Psoas muscle (tissue), 8 donors: Measurements from ENCODE around the gene RHOBTB3. TPM values are rescaled to one million over a fixed set of nuclear protein-coding genes. Genes with fewer than 3 reads are reported as not detected.

Source experiments
- ATAC-seq, 4 donors: fragments of 200-7000 bp; cut with Tn5 transposase; one replicate each; pipeline ENCODE4 v1.9.1; 2020; ENCODE audit warnings: moderate library complexity in 3 of 4, mild to moderate bottlenecking in 2 of 4
- DNase-seq, 2 donors: peaks; one replicate each; pipeline ENCODE4 v3.0.0-alpha.2; 2020
- H3K27ac ChIP-seq: fragments of 200-600 bp; one replicate; pipeline ENCODE4 v1.8.0; 2022
- H3K27me3 ChIP-seq, 3 donors: fragments of 200-600 bp in 1 of 3; one replicate each; pipeline versions ENCODE4 v1.6.1 to v1.8.0; 2013 to 2022; ENCODE audit warnings: low read length in 2 of 3, mild to moderate bottlenecking in 2 of 3, moderate library complexity in 1 of 3; ENCODE audit not compliant: insufficient read depth in 3 of 3
- H3K36me3 ChIP-seq, 2 donors: fragments of 200-600 bp in 1 of 2; one replicate each; pipeline versions ENCODE4 v1.6.1 to v1.8.0; 2013 to 2022; ENCODE audit warnings: low read depth in 1 of 2, mild to moderate bottlenecking in 1 of 2, moderate library complexity in 1 of 2; ENCODE audit not compliant: insufficient read depth in 1 of 2
- H3K4me1 ChIP-seq: fragments of 200-600 bp; one replicate; pipeline ENCODE4 v1.8.0; 2022
- H3K4me3 ChIP-seq: fragments of 200-600 bp; one replicate; pipeline ENCODE4 v1.8.0; 2022; ENCODE audit warnings: mild to moderate bottlenecking
- H3K9me3 ChIP-seq: fragments of 200-600 bp; one replicate; pipeline ENCODE4 v1.8.0; 2022
- WGBS, 3 donors: extraction: QIAGEN DNeasy Blood & Tissue Kit; methylation state at CpG; one replicate each; pipeline versions ENCODE4 v1.1.6 to v1.1.7; 2013; 5-methylcytosine and 5-hydroxymethylcytosine counted together
- intact Hi-C, 2 donors: fragments of 100-400 bp; cut with DNase I; formaldehyde crosslinking; loops; one replicate each; pipeline versions ENCODE4 v1.11.0 to v1.14.2; 2022
- polyA plus RNA-seq, 3 donors: library from polyadenylated mRNA; stranded (reverse); fragments of 200-250 nt; gene quantifications; one replicate each; pipeline ENCODE4 v1.2.3, GENCODE V29; 2013
- total RNA-seq, 4 donors: library from RNA; stranded (reverse); fragmentation: NEBNext Ultra II Directional in 2 of 4; extraction: Animal tissue kit (Norgen Biotek cat#: 25700) in 2 of 4; gene quantifications; one replicate each; pipeline versions ENCODE4 v1.2.1 to v1.2.4, GENCODE V29; 2021 to 2023
- TF ChIP-seq, protein P1 (sequence below): fragments of 200-600 bp; IDR thresholded peaks from one replicate; pipeline ENCODE4 v1.8.0; 2022; ENCODE audit warnings: antibody characterized with exemption
- donor health status: healthy with polysubstance abuse.
- donor health status: DM: no; HTN: no; CAD: no; lungs with moderate emphysema.
- donor health status: Bipolar disorder and iron deficiency.
- donor health status: healthy.
- donor health status: DM: yes; HTN: yes; CAD: no.
- donor health status: DM: no; HTN: no; CAD: no.
- donor health status: DM: no; HTN: no; CAD: no.
- donor health status: DM: yes; HTN: yes; CAD: no.

Gene RHOBTB3
- total and polyA plus RNA-seq, 7 donors: 19.0 to 86.0 (median 53.2) TPM

DNA sequence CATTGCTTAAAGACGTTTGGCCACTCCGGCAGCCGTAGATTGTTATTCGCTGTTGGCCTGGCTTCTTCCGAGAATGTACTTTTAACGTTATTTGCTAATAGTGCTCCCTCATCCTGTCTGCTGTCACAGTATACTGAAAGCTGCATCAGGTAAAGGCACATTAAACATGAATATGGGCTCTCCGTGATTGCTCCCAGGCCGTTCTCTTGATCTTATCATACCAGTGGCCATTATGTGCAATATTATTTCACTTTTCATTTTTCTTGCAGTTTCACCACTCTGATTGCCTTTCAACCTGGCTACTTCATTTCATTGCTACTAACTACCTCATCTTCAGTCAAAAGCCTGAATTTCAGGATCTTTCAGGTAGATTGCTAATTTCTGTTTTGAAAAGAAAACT lies 57.4 kb downstream of the RHOBTB3 start:
- ATAC-seq (no peak), DNase-seq (no peak)
- 90 to 95% (median 90%) methylated on average over 8 of the region's 8 CpGs for WGBS, 3 donors
- H3K9me3 ChIP-seq: no peaks in the 10 kb centered on the region
- H3K27ac ChIP-seq: no peak overlapping the region
- TF ChIP-seq, protein P1, sequence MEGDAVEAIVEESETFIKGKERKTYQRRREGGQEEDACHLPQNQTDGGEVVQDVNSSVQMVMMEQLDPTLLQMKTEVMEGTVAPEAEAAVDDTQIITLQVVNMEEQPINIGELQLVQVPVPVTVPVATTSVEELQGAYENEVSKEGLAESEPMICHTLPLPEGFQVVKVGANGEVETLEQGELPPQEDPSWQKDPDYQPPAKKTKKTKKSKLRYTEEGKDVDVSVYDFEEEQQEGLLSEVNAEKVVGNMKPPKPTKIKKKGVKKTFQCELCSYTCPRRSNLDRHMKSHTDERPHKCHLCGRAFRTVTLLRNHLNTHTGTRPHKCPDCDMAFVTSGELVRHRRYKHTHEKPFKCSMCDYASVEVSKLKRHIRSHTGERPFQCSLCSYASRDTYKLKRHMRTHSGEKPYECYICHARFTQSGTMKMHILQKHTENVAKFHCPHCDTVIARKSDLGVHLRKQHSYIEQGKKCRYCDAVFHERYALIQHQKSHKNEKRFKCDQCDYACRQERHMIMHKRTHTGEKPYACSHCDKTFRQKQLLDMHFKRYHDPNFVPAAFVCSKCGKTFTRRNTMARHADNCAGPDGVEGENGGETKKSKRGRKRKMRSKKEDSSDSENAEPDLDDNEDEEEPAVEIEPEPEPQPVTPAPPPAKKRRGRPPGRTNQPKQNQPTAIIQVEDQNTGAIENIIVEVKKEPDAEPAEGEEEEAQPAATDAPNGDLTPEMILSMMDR: no peak
- H3K27me3 ChIP-seq: no peaks in the 10 kb centered on the region
- H3K36me3 ChIP-seq: peaks cover 0 to 56% of the 10 kb centered on the region in 2 donors
- peaks cover 11% of the 10 kb centered on the region for H3K4me1 ChIP-seq
- H3K4me3 ChIP-seq: no peak overlapping the region
- intact Hi-C loops: no loop called here

DNA sequence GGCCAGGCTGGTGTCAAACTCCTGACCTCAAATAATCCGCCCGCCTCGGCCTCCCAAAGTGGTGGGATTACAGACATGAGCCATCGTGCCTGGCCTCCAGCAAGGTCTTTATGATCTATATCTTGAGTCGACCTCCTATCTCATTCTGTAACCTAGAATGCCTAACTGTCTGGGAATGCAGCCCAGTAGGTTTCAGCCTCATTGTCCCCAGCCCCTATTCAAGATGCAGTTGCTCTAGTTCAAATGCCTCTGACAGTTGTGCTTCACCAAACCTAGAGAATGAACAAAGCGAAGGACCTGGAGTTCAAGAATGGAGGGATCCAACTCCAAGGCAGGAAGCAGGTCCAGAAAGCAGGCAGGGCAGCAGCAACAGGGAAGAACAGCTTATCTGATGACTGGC lies 60.6 kb downstream of the RHOBTB3 start:
- H3K27me3 ChIP-seq: no peaks in the 10 kb centered on the region
- H3K4me3 ChIP-seq: no peak overlapping the region
- H3K27ac ChIP-seq: no peak overlapping the region
- 93 to 97% (median 96%) methylated on average over 6 of the region's 6 CpGs for WGBS, 3 donors
- peaks cover 2% of the 10 kb centered on the region for H3K4me1 ChIP-seq
- no peaks in the 10 kb centered on the region for H3K9me3 ChIP-seq
- intact Hi-C loops: no loop called here
- TF ChIP-seq, protein P1: no peak
- ATAC-seq (no peak), DNase-seq (no peak)
- H3K36me3 ChIP-seq: peaks cover 2 to 68% of the 10 kb centered on the region in 2 donors

DNA sequence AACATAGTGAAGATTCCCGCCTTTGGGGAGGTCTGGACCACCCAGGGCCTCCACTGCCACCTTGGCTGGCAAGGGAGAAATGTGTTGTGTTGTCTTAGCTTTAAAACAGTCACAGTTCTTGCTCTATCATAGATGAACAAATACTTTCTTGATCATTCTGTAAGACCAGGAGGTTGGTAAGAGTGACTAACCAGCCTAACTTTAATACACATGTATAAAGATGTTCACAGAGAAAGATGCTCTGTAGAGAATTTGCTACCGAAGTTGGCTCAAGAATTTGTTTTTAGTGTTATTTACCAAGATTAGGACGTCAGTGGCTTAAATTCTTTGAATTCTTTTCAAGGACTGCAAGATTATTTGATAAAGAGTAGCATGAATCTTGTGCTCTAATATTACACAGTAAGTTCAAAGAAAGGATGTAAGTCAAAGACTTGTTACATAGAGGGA lies 63.0 kb downstream of the RHOBTB3 start:
- Histone ChIP-seq H3K9me3 (no peaks in the 10 kb centered on the region), H3K36me3 (peaks cover 2 to 50% of the 10 kb centered on the region in 2 donors), H3K27ac (no peak overlapping the region), H3K4me3 (no peak overlapping the region), H3K27me3 (no peaks in the 10 kb centered on the region), H3K4me1 (no peaks in the 10 kb centered on the region)
- 55 to 71% (median 64%) methylated on average over 3 of the region's 3 CpGs for whole genome bisulfite sequencing, 3 donors
- intact Hi-C loops: no loop called here
- ATAC-seq (no peak), DNase-seq (no peak)
- TF ChIP-seq, protein P1: no peak

DNA sequence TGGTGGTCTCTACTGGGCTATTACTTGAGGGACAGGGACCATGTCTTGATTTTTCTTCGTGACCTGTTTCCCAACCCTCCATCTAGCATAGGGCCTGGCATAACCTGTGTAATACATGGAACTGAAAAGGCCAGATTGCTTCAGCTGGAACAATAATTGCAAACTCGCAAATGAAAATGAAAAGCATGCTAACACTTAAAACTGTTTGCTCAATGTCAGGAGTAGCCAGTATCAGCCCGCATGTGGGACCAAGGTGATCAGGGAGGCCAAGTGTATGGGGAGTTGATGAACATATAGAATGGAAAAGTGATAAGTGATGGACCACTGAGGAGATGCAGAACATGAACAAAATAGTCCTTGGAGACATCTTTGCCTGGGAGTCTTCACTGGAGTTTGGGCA lies 66.2 kb downstream of the RHOBTB3 start:
- H3K4me3 ChIP-seq: no peak overlapping the region
- TF ChIP-seq, protein P1: no peak
- H3K27me3 ChIP-seq: no peaks in the 10 kb centered on the region
- ATAC-seq (no peak), DNase-seq (no peak)
- intact Hi-C loops: no loop called here
- WGBS, 3 donors: 96 to 98% (median 98%) methylated on average over 3 of the region's 3 CpGs
- H3K27ac ChIP-seq: no peak overlapping the region
- H3K9me3 ChIP-seq: no peaks in the 10 kb centered on the region
- peaks cover 6% of the 10 kb centered on the region for H3K4me1 ChIP-seq
- peaks cover 2 to 23% of the 10 kb centered on the region in 2 donors for H3K36me3 ChIP-seq

DNA sequence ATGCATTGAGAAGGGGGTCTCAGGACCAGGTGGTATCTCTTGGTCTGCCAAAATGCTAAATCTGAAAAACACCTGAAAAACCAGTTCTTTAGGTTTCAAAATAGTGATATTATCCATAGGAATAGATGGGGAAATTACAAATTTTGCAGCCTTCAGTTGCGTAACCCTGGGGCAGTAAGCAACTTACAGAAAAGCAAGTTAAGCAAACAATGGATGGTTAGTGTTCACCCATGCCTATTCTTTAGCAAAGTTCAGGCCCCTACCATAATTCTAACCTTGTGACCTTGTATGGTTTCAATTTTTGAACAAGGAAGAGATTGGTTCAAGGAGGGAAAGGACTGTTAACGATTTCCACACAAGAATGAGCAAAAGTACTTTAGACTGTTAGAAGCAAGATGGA lies 66.9 kb downstream of the RHOBTB3 start:
- intact Hi-C loops: no loop called here
- H3K36me3 ChIP-seq: peaks cover 2 to 15% of the 10 kb centered on the region in 2 donors
- no peak overlapping the region for H3K27ac ChIP-seq
- DNase-seq (no peak), ATAC-seq (no peak)
- TF ChIP-seq, protein P1: no peak
- WGBS, 3 donors: 93 to 95% (median 94%) methylated on average over 2 of the region's 2 CpGs
- no peak overlapping the region for H3K4me3 ChIP-seq
- no peaks in the 10 kb centered on the region for H3K27me3 ChIP-seq
- no peaks in the 10 kb centered on the region for H3K9me3 ChIP-seq
- H3K4me1 ChIP-seq: peaks cover 10% of the 10 kb centered on the region
